ENCODE measurements around the gene VPS39.

The VPS39 gene

GRCh38 chr15:42136513-42136912, 71.6 kb downstream of the VPS39 start:
- Histone ChIP-seq H3K9me3 (ENCODE audit: control insufficient read depth, insufficient read depth, low read depth, low read length) (no peaks in the 10 kb centered on the region), H3K27ac (ENCODE audit: extremely low read depth, low read depth, low read length) (no peak overlapping the region), H3K36me3 (ENCODE audit: control insufficient read depth in 2 of 2, insufficient read depth in 1 of 2, low read length in 2 of 2) (no peaks in the 10 kb centered on the region), H3K4me1 (ENCODE audit: control insufficient read depth, insufficient read depth, low read length) (peaks cover 3% of the 10 kb centered on the region; the same call in 1 of the 2 replicates), H3K4me3 (ENCODE audit: low read depth, low read length) (no peak overlapping the region)
- ChIA-PET POLR2A (no interaction called here), CTCF (interaction anchor here (1.1 to 2.9 kb wide), 3 partner anchors 52 to 72 kb away, joined by 4 to 18 read pairs (median 5); no protein-coding TSS in a partner anchor)
- no peak for TF ChIP-seq ZNF23 (tag by site-specific recombination; IDR thresholded peaks at IDR 0.05; ENCODE audit: borderline replicate concordance)
- TF ChIP-seq RBAK (tag by site-specific recombination; IDR thresholded peaks at IDR 0.05) = no peak
- TF ChIP-seq ZBTB48 (tag by site-specific recombination; IDR thresholded peaks at IDR 0.05) = no peak
- TF ChIP-seq ZNF629 (tag by site-specific recombination; IDR thresholded peaks at IDR 0.05) = no peak
- TF ChIP-seq SCRT2 (tag by site-specific recombination; IDR thresholded peaks at IDR 0.05) = no peak
- TF ChIP-seq ZNF157 (tag by site-specific recombination; IDR thresholded peaks at IDR 0.05) = no peak

- ChIA-PET POLR2A (no interaction called here), CTCF (interaction anchor here (0.6 to 2.2 kb wide), 11 partner anchors 9 to 171 kb away, joined by 3 to 12 read pairs (median 5); no protein-coding TSS in a partner anchor)
- no peak for TF ChIP-seq ZNF24 (tag by site-specific recombination; IDR thresholded peaks at IDR 0.05)
- no peak for TF ChIP-seq YY2 (tag by site-specific recombination; IDR thresholded peaks at IDR 0.05)
- no peak for TF ChIP-seq ZNF610 (tag by site-specific recombination; IDR thresholded peaks at IDR 0.05; ENCODE audit: borderline replicate concordance)
- TF ChIP-seq, protein P1, sequence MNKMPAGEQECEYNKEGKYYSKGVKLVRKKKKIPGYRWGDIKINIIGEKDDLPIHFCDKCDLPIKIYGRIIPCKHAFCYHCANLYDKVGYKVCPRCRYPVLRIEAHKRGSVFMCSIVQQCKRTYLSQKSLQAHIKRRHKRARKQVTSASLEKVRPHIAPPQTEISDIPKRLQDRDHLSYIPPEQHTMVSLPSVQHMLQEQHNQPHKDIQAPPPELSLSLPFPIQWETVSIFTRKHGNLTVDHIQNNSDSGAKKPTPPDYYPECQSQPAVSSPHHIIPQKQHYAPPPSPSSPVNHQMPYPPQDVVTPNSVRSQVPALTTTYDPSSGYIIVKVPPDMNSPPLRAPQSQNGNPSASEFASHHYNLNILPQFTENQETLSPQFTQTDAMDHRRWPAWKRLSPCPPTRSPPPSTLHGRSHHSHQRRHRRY (tag by site-specific recombination; IDR thresholded peaks at IDR 0.05) = no peak
- no peak for TF ChIP-seq ZNF544 (tag by site-specific recombination; IDR thresholded peaks at IDR 0.05)
- TF ChIP-seq KLF7 (tag by site-specific recombination; IDR thresholded peaks at IDR 0.05; ENCODE audit: borderline replicate concordance) = no peak
- no peak for TF ChIP-seq KLF1 (tag by site-specific recombination; IDR thresholded peaks at IDR 0.05)
- TF ChIP-seq ZBTB1 (tag by site-specific recombination; IDR thresholded peaks at IDR 0.05) = no peak
- no peak for TF ChIP-seq KLF10 (tag by site-specific recombination; IDR thresholded peaks at IDR 0.05)
- no peak for TF ChIP-seq ZBTB49 (tag by site-specific recombination; IDR thresholded peaks at IDR 0.05; ENCODE audit: low read depth)
- TF ChIP-seq, protein P2, sequence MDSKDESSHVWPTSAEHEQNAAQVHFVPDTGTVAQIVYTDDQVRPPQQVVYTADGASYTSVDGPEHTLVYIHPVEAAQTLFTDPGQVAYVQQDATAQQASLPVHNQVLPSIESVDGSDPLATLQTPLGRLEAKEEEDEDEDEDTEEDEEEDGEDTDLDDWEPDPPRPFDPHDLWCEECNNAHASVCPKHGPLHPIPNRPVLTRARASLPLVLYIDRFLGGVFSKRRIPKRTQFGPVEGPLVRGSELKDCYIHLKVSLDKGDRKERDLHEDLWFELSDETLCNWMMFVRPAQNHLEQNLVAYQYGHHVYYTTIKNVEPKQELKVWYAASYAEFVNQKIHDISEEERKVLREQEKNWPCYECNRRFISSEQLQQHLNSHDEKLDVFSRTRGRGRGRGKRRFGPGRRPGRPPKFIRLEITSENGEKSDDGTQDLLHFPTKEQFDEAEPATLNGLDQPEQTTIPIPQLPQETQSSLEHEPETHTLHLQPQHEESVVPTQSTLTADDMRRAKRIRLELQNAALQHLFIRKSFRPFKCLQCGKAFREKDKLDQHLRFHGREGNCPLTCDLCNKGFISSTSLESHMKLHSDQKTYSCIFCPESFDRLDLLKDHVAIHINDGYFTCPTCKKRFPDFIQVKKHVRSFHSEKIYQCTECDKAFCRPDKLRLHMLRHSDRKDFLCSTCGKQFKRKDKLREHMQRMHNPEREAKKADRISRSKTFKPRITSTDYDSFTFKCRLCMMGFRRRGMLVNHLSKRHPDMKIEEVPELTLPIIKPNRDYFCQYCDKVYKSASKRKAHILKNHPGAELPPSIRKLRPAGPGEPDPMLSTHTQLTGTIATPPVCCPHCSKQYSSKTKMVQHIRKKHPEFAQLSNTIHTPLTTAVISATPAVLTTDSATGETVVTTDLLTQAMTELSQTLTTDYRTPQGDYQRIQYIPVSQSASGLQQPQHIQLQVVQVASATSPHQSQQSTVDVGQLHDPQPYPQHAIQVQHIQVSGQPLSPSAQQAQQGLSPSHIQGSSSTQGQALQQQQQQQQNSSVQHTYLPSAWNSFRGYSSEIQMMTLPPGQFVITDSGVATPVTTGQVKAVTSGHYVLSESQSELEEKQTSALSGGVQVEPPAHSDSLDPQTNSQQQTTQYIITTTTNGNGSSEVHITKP (tag by site-specific recombination; IDR thresholded peaks at IDR 0.05) = no peak
- TF ChIP-seq ZNF501 (tag by site-specific recombination; IDR thresholded peaks at IDR 0.05) = no peak
- no peak for TF ChIP-seq CTCF (tag by site-specific recombination; IDR thresholded peaks at IDR 0.05)
- TF ChIP-seq ZNF350 (tag by site-specific recombination; IDR thresholded peaks at IDR 0.05) = no peak
- no peak for TF ChIP-seq WT1 (tag by site-specific recombination; IDR thresholded peaks at IDR 0.05)
- no peak for TF ChIP-seq ZNF211 (tag by site-specific recombination; IDR thresholded peaks at IDR 0.05; ENCODE audit: low read depth)
- no peak for TF ChIP-seq ZNF530 (tag by site-specific recombination; IDR thresholded peaks at IDR 0.05; ENCODE audit: low read depth)
- no peak for TF ChIP-seq ZNF768 (tag by site-specific recombination; IDR thresholded peaks at IDR 0.05)
- TF ChIP-seq ZNF837 (tag by site-specific recombination; IDR thresholded peaks at IDR 0.05) = no peak
- no peak for TF ChIP-seq RBAK (tag by site-specific recombination; IDR thresholded peaks at IDR 0.05)
- no peaks in the 10 kb centered on the region for H3K9me3 ChIP-seq (ENCODE audit: control insufficient read depth, insufficient read depth, low read depth, low read length)
- no peak overlapping the region for H3K4me3 ChIP-seq (ENCODE audit: low read depth, low read length)
- H3K4me1 ChIP-seq (ENCODE audit: control insufficient read depth, insufficient read depth, low read length) = peaks cover 9% of the 10 kb centered on the region
- H3K27ac ChIP-seq (ENCODE audit: extremely low read depth, low read depth, low read length) = no peak overlapping the region
- H3K36me3 ChIP-seq (ENCODE audit: control insufficient read depth in 2 of 2, insufficient read depth in 1 of 2, low read length in 2 of 2) = no peaks in the 10 kb centered on the region
These were observed 72.8 kb downstream of the VPS39 start for GRCh38 chr15:42135351-42135750.
